OCI-LY1 (cell line): Measurements from ENCODE around the gene LTA4H.

ENCODE experiments used
- CTCF ChIP-seq: fragments of 200-600 bp; sonication (generic), shearing (Covaris generic); IDR thresholded peaks from 2 replicates; pipeline ENCODE4 v1.5.1; 2017; ENCODE audit warnings: mild to moderate bottlenecking, antibody characterized with exemption, low read length, moderate library complexity, mixed read lengths
- EZH2 ChIP-seq: fragments of 200-600 bp; sonication (generic), shearing (Covaris generic); IDR thresholded peaks from 2 replicates; pipeline ENCODE4 v1.8.0; 2017; ENCODE audit warnings: borderline replicate concordance, mixed run types, mild to moderate bottlenecking, antibody characterized with exemption, low read length, moderate library complexity, mixed read lengths

- TF ChIP-seq EZH2 (no peak), CTCF (no peak)
Observed at GRCh38 chr12:96083020-96083719, 47.8 kb upstream of the LTA4H start.
